K562 (cell line): ENCODE results near the gene ZNF24. TPM values are rescaled to one million over a fixed set of nuclear protein-coding genes. Genes with fewer than 3 reads are reported as not detected.
A peak's percentile ranks its signal among the peaks of the same experiment; 100 is the strongest.

ENCODE experiments used
- CREB1 ChIP-seq, 2 experiments: sonication (generic) in 1 of 2; formaldehyde crosslinking in 1 of 2; IDR thresholded peaks; 2 replicates each; pipeline versions ENCODE4 v1.6.1 to v1.8.0; 2012 to 2022; ENCODE audit warnings: inconsistent platforms in 1 of 2, mild to moderate bottlenecking in 1 of 2, missing genetic modification reagents in 1 of 2, moderate library complexity in 1 of 2
- ETV1 ChIP-seq: fragments of 450-650 bp; conservative IDR thresholded peaks from 2 replicates; pipeline ENCODE4 v1.6.1; 2016; ENCODE audit warnings: missing genetic modification characterization, control low read depth, low read depth, missing compliant biosample characterization
- FOS ChIP-seq: IDR thresholded peaks from 3 replicates; pipeline ENCODE4 v1.6.1; 2011; ENCODE audit not compliant: insufficient read length; ENCODE audit errors: extremely low read depth
- GATAD2A ChIP-seq: fragments of 450-650 bp; IDR thresholded peaks from 2 replicates; pipeline ENCODE4 v1.6.1; 2017
- HEY1 ChIP-seq: fragments of 250-450 bp; sonication (Bioruptor Pico); IDR thresholded peaks from 2 replicates; pipeline ENCODE4 v1.5.0; 2020; ENCODE audit warnings: mild to moderate bottlenecking, moderate library complexity, borderline replicate concordance
- ILK ChIP-seq: fragments of 450-650 bp; IDR thresholded peaks from 2 replicates; pipeline ENCODE4 v1.6.1; 2016; ENCODE audit warnings: missing genetic modification characterization, low read depth, mild to moderate bottlenecking, missing compliant biosample characterization, moderate library complexity, borderline replicate concordance
- NKRF ChIP-seq: fragments of 450-650 bp; IDR thresholded peaks from 2 replicates; pipeline ENCODE4 v1.6.1; 2016; ENCODE audit warnings: borderline replicate concordance
- PHB2 ChIP-seq: fragments of 450-650 bp; IDR thresholded peaks from 2 replicates; pipeline ENCODE4 v1.6.1; 2017; ENCODE audit warnings: low read depth
- RAD51 ChIP-seq: fragments of 450-650 bp; IDR thresholded peaks from 2 replicates; pipeline ENCODE4 v1.7.1; 2016; ENCODE audit warnings: low read depth, mild to moderate bottlenecking, borderline replicate concordance
- RCOR1 ChIP-seq, 2 experiments: IDR thresholded peaks; 2 replicates each; pipeline ENCODE4 v1.6.1; 2012; ENCODE audit warnings: low read depth in 2 of 2, low read length in 2 of 2, borderline replicate concordance in 1 of 2, improper control_type of control experiment in 1 of 2
- SIRT6 ChIP-seq: IDR thresholded peaks from one replicate; pipeline ENCODE4 v1.6.1; 2012; ENCODE audit warnings: low read depth, mild to moderate bottlenecking, control low read depth, inconsistent platforms, low read length, moderate library complexity
- SNIP1 ChIP-seq: fragments of 450-650 bp; IDR thresholded peaks from 2 replicates; pipeline ENCODE4 v1.7.1; 2017; ENCODE audit warnings: low read depth, mild to moderate bottlenecking
- TRIM24 ChIP-seq, 2 experiments: fragments of 450-650 bp; IDR thresholded peaks; 2 replicates each; pipeline ENCODE4 v1.6.1; 2016
- ZFP1 ChIP-seq: fragments of 450-650 bp; formaldehyde crosslinking; IDR thresholded peaks from 2 replicates; pipeline ENCODE4 v1.4.0; 2020; ENCODE audit warnings: mild to moderate bottlenecking, mixed read lengths
- ZNF124 ChIP-seq: sonication (generic); formaldehyde crosslinking; IDR thresholded peaks from 2 replicates; pipeline ENCODE4 v1.8.1; 2022; ENCODE audit warnings: missing genetic modification reagents
- ZNF174 ChIP-seq: fragments of 250-450 bp; sonication (Bioruptor Pico); IDR thresholded peaks from 2 replicates; pipeline ENCODE4 v1.4.0; 2020; ENCODE audit warnings: mild to moderate bottlenecking
- ZNF589 ChIP-seq: fragments of 200-800 bp; sonication (Bioruptor generic); IDR thresholded peaks from 2 replicates; pipeline ENCODE4 v1.6.1; 2016; ENCODE audit warnings: low read depth, missing genetic modification characterization, missing compliant biosample characterization
- polyA plus RNA-seq, 8 experiments: library from polyadenylated mRNA; depleted of rRNA in 4 of 8; stranded (reverse) in 5 of 8; unstranded in 3 of 8; fragments of >200 nt; fragmentation: Nextera tagmentation in 2 of 8; fragmentation: Illumina TruSeq in 1 of 8; extraction: Ambion mirVana in 2 of 8; extraction: Trizol in 1 of 8; gene quantifications; 2 replicates each; pipeline versions ENCODE4 v1.2.1 to v1.2.3, GENCODE V29; 2011 to 2014; ENCODE audit warnings: inconsistent platforms in 1 of 8, missing spikeins in 1 of 8
- total RNA-seq, 7 experiments: library from RNA; depleted of rRNA in 6 of 7; stranded (reverse); fragments of >200 nt in 6 of 7; fragmentation: Illumina TruSeq in 2 of 7; extraction: Trizol in 2 of 7; gene quantifications; 2 replicates each; pipeline versions ENCODE4 v1.2.1 to v1.2.3, GENCODE V29; 2011 to 2021; ENCODE audit warnings: low replicate concordance in 1 of 7
- TF ChIP-seq, protein P1 (sequence below): sonication (generic); formaldehyde crosslinking; IDR thresholded peaks from 2 replicates; pipeline ENCODE4 v1.8.1; 2023; ENCODE audit warnings: mild to moderate bottlenecking, missing genetic modification reagents
- TF ChIP-seq, protein P2 (sequence below): fragments of 250-450 bp; sonication (Bioruptor Pico); IDR thresholded peaks from 2 replicates; pipeline ENCODE4 v1.8.0; 2022; ENCODE audit warnings: inconsistent platforms, mild to moderate bottlenecking, moderate library complexity, borderline replicate concordance
- TF ChIP-seq, protein P3 (sequence below): fragments of 250-450 bp; sonication (Bioruptor Pico); IDR thresholded peaks from 2 replicates; pipeline ENCODE4 v1.5.0; 2022; ENCODE audit warnings: mild to moderate bottlenecking

The ZNF24 gene
- total and polyA plus RNA-seq, 9 of the 15 experiments (the other 6 are each of a cell fraction or from before 2014, with no cell fraction given) = 35.7 to 72.8 (median 54.1) TPM

GRCh38 chr18:35343936-35344735 is at the start of gene ZNF24 (continued):
- TF ChIP-seq, protein P1, sequence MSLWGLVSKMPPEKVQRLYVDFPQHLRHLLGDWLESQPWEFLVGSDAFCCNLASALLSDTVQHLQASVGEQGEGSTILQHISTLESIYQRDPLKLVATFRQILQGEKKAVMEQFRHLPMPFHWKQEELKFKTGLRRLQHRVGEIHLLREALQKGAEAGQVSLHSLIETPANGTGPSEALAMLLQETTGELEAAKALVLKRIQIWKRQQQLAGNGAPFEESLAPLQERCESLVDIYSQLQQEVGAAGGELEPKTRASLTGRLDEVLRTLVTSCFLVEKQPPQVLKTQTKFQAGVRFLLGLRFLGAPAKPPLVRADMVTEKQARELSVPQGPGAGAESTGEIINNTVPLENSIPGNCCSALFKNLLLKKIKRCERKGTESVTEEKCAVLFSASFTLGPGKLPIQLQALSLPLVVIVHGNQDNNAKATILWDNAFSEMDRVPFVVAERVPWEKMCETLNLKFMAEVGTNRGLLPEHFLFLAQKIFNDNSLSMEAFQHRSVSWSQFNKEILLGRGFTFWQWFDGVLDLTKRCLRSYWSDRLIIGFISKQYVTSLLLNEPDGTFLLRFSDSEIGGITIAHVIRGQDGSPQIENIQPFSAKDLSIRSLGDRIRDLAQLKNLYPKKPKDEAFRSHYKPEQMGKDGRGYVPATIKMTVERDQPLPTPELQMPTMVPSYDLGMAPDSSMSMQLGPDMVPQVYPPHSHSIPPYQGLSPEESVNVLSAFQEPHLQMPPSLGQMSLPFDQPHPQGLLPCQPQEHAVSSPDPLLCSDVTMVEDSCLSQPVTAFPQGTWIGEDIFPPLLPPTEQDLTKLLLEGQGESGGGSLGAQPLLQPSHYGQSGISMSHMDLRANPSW (CRISPR knock-in tag) = no peak
- TF ChIP-seq TRIM24 (IDR thresholded peaks at IDR 0.05) = peak; percentile 6 to 33; a peak in 2 of 4 replicates
- TF ChIP-seq NKRF = peak; percentile 75
- TF ChIP-seq, protein P2, sequence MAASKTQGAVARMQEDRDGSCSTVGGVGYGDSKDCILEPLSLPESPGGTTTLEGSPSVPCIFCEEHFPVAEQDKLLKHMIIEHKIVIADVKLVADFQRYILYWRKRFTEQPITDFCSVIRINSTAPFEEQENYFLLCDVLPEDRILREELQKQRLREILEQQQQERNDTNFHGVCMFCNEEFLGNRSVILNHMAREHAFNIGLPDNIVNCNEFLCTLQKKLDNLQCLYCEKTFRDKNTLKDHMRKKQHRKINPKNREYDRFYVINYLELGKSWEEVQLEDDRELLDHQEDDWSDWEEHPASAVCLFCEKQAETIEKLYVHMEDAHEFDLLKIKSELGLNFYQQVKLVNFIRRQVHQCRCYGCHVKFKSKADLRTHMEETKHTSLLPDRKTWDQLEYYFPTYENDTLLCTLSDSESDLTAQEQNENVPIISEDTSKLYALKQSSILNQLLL = no peak
- no peak for TF ChIP-seq GATAD2A
- TF ChIP-seq ETV1 (tag) = peak; percentile 96
- no peak for TF ChIP-seq SNIP1
- TF ChIP-seq ILK (tag) = no peak
- no peak for TF ChIP-seq FOS
- TF ChIP-seq HEY1 (CRISPR knock-in tag) = no peak
- TF ChIP-seq SIRT6 = no peak
- TF ChIP-seq ZFP1 = no peak
- TF ChIP-seq RAD51 = no peak
- no peak for TF ChIP-seq ZNF174 (CRISPR knock-in tag)
- TF ChIP-seq, protein P3, sequence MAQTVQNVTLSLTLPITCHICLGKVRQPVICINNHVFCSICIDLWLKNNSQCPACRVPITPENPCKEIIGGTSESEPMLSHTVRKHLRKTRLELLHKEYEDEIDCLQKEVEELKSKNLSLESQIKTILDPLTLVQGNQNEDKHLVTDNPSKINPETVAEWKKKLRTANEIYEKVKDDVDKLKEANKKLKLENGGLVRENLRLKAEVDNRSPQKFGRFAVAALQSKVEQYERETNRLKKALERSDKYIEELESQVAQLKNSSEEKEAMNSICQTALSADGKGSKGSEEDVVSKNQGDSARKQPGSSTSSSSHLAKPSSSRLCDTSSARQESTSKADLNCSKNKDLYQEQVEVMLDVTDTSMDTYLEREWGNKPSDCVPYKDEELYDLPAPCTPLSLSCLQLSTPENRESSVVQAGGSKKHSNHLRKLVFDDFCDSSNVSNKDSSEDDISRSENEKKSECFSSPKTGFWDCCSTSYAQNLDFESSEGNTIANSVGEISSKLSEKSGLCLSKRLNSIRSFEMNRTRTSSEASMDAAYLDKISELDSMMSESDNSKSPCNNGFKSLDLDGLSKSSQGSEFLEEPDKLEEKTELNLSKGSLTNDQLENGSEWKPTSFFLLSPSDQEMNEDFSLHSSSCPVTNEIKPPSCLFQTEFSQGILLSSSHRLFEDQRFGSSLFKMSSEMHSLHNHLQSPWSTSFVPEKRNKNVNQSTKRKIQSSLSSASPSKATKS (CRISPR knock-in tag) = no peak
- TF ChIP-seq ZNF589 (CRISPR knock-in tag) = peak; percentile 71; the same call in 1 of the 2 replicates
- no peak for TF ChIP-seq PHB2
- TF ChIP-seq ZNF124 (CRISPR knock-in tag) = no peak
- 0 out of 4 replicates have a peak, but pooled peaks of 1 of the 2 experiments have one; percentile 0 for TF ChIP-seq RCOR1 (IDR thresholded peaks at IDR 0.05; ENCODE audit: borderline replicate concordance in 1 of 2, low read depth in 2 of 2, low read length in 2 of 2)
- TF ChIP-seq CREB1 (IDR thresholded peaks at IDR 0.05) = peak; percentile 65
- peak; percentile 52 for TF ChIP-seq CREB1 (CRISPR knock-in tag; IDR thresholded peaks at IDR 0.05)
